ENCODE data around the gene BMP2. TPM values are rescaled to one million over a fixed set of nuclear protein-coding genes. Genes with fewer than 3 reads are reported as not detected.

The BMP2 gene
- total RNA-seq, 1 experiment from 2014 or later, result 6.6 TPM

DNA sequence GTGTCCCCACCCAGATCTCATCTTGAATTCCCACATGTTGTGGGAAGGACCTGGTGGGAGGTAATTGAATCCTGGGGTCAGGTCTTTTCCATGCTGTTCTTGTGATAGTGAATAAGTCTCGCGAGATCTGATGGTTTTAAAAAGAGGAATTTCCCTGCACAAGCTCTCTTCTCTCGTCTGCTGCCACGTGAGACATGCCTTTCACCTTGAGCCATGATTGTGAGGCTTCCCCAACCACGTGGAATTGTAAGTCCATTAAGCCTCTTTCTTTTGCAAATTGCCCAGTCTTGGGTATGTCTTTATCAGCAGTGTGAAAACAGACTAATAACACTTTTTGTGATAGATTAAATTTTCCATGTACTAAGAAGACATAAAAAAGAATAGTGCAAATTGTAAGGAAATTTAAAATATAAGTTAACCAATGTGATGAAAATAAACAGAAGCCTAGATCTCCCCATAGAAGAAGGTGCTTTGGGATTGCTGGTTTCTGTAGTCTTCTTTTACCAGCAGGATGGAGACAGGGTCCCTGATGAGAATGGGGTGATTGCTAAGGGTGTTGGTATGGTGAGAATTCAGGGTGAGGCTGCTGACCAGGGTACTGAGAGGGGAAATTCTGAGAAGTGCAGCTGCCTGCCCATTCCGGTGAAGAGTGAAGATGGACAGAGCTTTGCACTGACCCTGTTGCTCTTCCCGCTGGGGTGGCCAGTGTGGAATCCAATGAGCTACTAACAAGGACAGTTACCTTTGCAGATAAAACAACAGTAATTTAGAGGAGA, 50.7 kb downstream of the BMP2 start:
- no CpG with 5 or more reads among the region's 7 CpGs for WGBS (ENCODE audit: extremely low coverage, insufficient read length, low lambda C conversion rate)
- Histone ChIP-seq H4K91ac (ENCODE audit: insufficient read length, low read depth, low read length) (no peak overlapping the region), H2BK120ac (ENCODE audit: low read depth, low read length, poor library complexity, severe bottlenecking) (no peak overlapping the region), H3K14ac (ENCODE audit: insufficient read depth, low read length) (no peak overlapping the region), H4K8ac (replicated peaks; ENCODE audit: insufficient read length, low read depth, low read length) (no peak overlapping the region), H4K20me1 (ENCODE audit: control insufficient read depth, insufficient read depth, insufficient read length) (no peaks in the 10 kb centered on the region), H3K4ac (ENCODE audit: low read depth, low read length) (no peak overlapping the region), H3K27me3 (ENCODE audit: insufficient read depth, low read length) (no peaks in the 10 kb centered on the region), H3K23me2 (ENCODE audit: insufficient read length, low read depth, low read length, poor library complexity, severe bottlenecking) (no peaks in the 10 kb centered on the region), H3K27ac (ENCODE audit: insufficient read length, low read depth, low read length) (no peak overlapping the region), H2BK12ac (ENCODE audit: insufficient read length, low read depth, low read length) (no peak overlapping the region), H3K9ac (ENCODE audit: extremely low read depth, insufficient read length, low read length) (no peak overlapping the region), H3K9me3 (ENCODE audit: control insufficient read depth, low read depth, low read length) (no peaks in the 10 kb centered on the region), H2BK15ac (ENCODE audit: low read depth, low read length) (no peak overlapping the region), H3K23ac (ENCODE audit: insufficient read length, low read depth, low read length) (no peak overlapping the region), H3K79me2 (ENCODE audit: insufficient read depth, low read length) (no peaks in the 10 kb centered on the region), H2BK5ac (ENCODE audit: insufficient read length, low read length) (no peak overlapping the region), H3K18ac (ENCODE audit: insufficient read length, low read depth, low read length) (no peak overlapping the region), H3T11ph (ENCODE audit: low read length) (no peak overlapping the region), H3K4me2 (ENCODE audit: insufficient read depth, insufficient read length, low read length) (no peak overlapping the region), H2AFZ (ENCODE audit: low read length) (no peak overlapping the region), H3K56ac (ENCODE audit: insufficient read length, low read depth, low read length) (no peak overlapping the region), H3K79me1 (ENCODE audit: insufficient read depth, low read depth, low read length, poor library complexity, severe bottlenecking) (no peaks in the 10 kb centered on the region), H3K4me1 (ENCODE audit: insufficient read depth, low read length) (peaks cover 10% of the 10 kb centered on the region), H4K5ac (ENCODE audit: insufficient read length, low read depth, low read length) (no peak overlapping the region), H2BK20ac (ENCODE audit: low read depth, low read length, poor library complexity, severe bottlenecking) (no peak overlapping the region), H2AK5ac (ENCODE audit: insufficient read length, low read length) (no peak overlapping the region)
- DNase-seq, result peak; percentile 45
- TF ChIP-seq, protein P1, sequence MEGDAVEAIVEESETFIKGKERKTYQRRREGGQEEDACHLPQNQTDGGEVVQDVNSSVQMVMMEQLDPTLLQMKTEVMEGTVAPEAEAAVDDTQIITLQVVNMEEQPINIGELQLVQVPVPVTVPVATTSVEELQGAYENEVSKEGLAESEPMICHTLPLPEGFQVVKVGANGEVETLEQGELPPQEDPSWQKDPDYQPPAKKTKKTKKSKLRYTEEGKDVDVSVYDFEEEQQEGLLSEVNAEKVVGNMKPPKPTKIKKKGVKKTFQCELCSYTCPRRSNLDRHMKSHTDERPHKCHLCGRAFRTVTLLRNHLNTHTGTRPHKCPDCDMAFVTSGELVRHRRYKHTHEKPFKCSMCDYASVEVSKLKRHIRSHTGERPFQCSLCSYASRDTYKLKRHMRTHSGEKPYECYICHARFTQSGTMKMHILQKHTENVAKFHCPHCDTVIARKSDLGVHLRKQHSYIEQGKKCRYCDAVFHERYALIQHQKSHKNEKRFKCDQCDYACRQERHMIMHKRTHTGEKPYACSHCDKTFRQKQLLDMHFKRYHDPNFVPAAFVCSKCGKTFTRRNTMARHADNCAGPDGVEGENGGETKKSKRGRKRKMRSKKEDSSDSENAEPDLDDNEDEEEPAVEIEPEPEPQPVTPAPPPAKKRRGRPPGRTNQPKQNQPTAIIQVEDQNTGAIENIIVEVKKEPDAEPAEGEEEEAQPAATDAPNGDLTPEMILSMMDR (conservative IDR thresholded peaks at IDR 0.05), result no peak
- Mint-ChIP-seq H3K4me3 (no peak overlapping the region), H3K36me3 (ENCODE audit: insufficient read depth in 1 of 3, low read depth in 3 of 3) (peaks cover 0 to 3% (median 3%) of the 10 kb centered on the region in 3 experiments; a peak in 3 of 7 replicates), H3K27ac (peak overlapping the region in 1 of 3 experiments; percentile 76; a peak in 3 of 7 replicates), H3K4me1 (peaks cover 37 to 42% of the 10 kb centered on the region in 2 experiments), H3K9me3 (peaks cover 6 to 7% of the 10 kb centered on the region in 2 experiments; a peak in 3 of 5 replicates), H3K27me3 (ENCODE audit: low read depth) (peaks cover 4% of the 10 kb centered on the region)
